A549 (cell line): ENCODE data around the gene TTC16. TPM values are rescaled to one million over a fixed set of nuclear protein-coding genes. Genes with fewer than 3 reads are reported as not detected.
A peak's percentile ranks its signal among the peaks of the same experiment; 100 is the strongest.

Experiments used
- ATAC-seq, 2 experiments: fragments of 200-7000 bp in 1 of 2; fragments of >200 bp in 1 of 2; cut with Nextera tagmentation in 1 of 2; cut with Tn5 transposase in 1 of 2; 3 replicates each; pipeline versions ENCODE4 v1.8.0 to v1.9.1; 2018 to 2020; ENCODE audit warnings: mild to moderate bottlenecking in 1 of 2, moderate library complexity in 1 of 2
- CTCF ChIA-PET: fragments of 300-600 bp; sonication (Branson Sonifier 250); formaldehyde crosslinking; extraction: SDS; loops from one replicate; lab custom pipeline; 2021; ENCODE audit warnings: antibody characterized with exemption, inconsistent platforms; lab: Yijun Ruan, JAX
- POLR2A ChIA-PET: fragments of 350-600 bp; formaldehyde crosslinking; extraction: SDS; loops from one replicate; lab custom pipeline; 2021; ENCODE audit warnings: antibody characterized with exemption, inconsistent platforms; lab: Yijun Ruan, JAX
- DNase-seq, 2 experiments: peaks; one replicate each; pipeline versions ENCODE4 v3.0.0 to v3.0.0-alpha.2; 2011 to 2016; ENCODE audit warnings: low read depth in 1 of 2, low spot score in 1 of 2
- FAIRE-seq: peaks from 2 replicates; lab custom pipeline; 2011; peaks lifted over from hg19 to GRCh38; lab: Jason Lieb, UNC
- H3K27ac ChIP-seq, 2 experiments: fragments of >200 bp; sonication (Bioruptor Twin); formaldehyde crosslinking; 3 replicates each; pipeline ENCODE4 v1.5.1; 2016 to 2017
- H3K4me1 ChIP-seq: fragments of >200 bp; sonication (Bioruptor Twin); formaldehyde crosslinking; 3 replicates; pipeline ENCODE4 v1.6.1; 2016
- H3K4me2 ChIP-seq: fragments of >200 bp; sonication (Bioruptor Twin); formaldehyde crosslinking; 3 replicates; pipeline ENCODE4 v1.6.1; 2016
- H3K4me3 ChIP-seq: fragments of >200 bp; sonication (Bioruptor Twin); formaldehyde crosslinking; 3 replicates; pipeline ENCODE4 v1.5.1; 2016
- H3K9me3 ChIP-seq: fragments of >200 bp; sonication (Bioruptor Twin); formaldehyde crosslinking; 3 replicates; pipeline ENCODE4 v1.6.1; 2016
- BHLHE40 ChIP-seq: IDR thresholded peaks from 2 replicates; pipeline ENCODE4 v1.6.1; 2012; ENCODE audit warnings: low read depth, low read length, inconsistent platforms
- CHD2 ChIP-seq: fragments of 150-350 bp; IDR thresholded peaks from 2 replicates; pipeline ENCODE4 v1.6.1; 2014; ENCODE audit warnings: low read length; ENCODE audit not compliant: partially characterized antibody
- CHD4 ChIP-seq: fragments of 200-600 bp; sonication (generic); IDR thresholded peaks from 2 replicates; pipeline ENCODE4 v1.6.1; 2016; ENCODE audit warnings: antibody characterized with exemption, mild to moderate bottlenecking, borderline replicate concordance
- E2F6 ChIP-seq: IDR thresholded peaks from 2 replicates; pipeline ENCODE4 v1.6.1; 2012; ENCODE audit warnings: low read depth, borderline replicate concordance
- ELK1 ChIP-seq: fragments of 150-350 bp; IDR thresholded peaks from 2 replicates; pipeline ENCODE4 v1.6.1; 2014; ENCODE audit warnings: low read depth, mild to moderate bottlenecking, low read length
- FOXS1 ChIP-seq: fragments of 250-450 bp; sonication (Bioruptor Pico); IDR thresholded peaks from 2 replicates; pipeline ENCODE4 v1.5.0; 2020; ENCODE audit warnings: mild to moderate bottlenecking, moderate library complexity
- HES2 ChIP-seq: fragments of >200 bp; sonication (Bioruptor Twin); formaldehyde crosslinking; IDR thresholded peaks from 2 replicates; pipeline ENCODE4 v1.6.1; 2016
- HOXA7 ChIP-seq: fragments of 250-450 bp; sonication (Bioruptor Pico); IDR thresholded peaks from 2 replicates; pipeline ENCODE4 v1.5.0; 2020; ENCODE audit warnings: mild to moderate bottlenecking, moderate library complexity
- JUN ChIP-seq, 2 experiments: fragments of >200 bp; sonication (Bioruptor Twin); formaldehyde crosslinking; IDR thresholded peaks; 2 replicates in 1 of 2; 3 replicates in 1 of 2; pipeline ENCODE4 v1.6.1; 2016 to 2017
- RAD21 ChIP-seq, 2 experiments: fragments of >200 bp in 1 of 2; sonication (Bioruptor Twin) in 1 of 2; formaldehyde crosslinking in 1 of 2; IDR thresholded peaks in 1 of 2; conservative IDR thresholded peaks in 1 of 2; 2 replicates in 1 of 2; 3 replicates in 1 of 2; pipeline ENCODE4 v1.6.1; 2012 to 2018; ENCODE audit warnings: inconsistent platforms in 1 of 2
- RFX5 ChIP-seq: fragments of 450-650 bp; IDR thresholded peaks from 2 replicates; pipeline ENCODE4 v1.7.1; 2014; ENCODE audit warnings: antibody characterized with exemption, mild to moderate bottlenecking, moderate library complexity
- SREBF2 ChIP-seq: fragments of 450-650 bp; IDR thresholded peaks from 2 replicates; pipeline ENCODE4 v1.6.1; 2014; ENCODE audit warnings: mild to moderate bottlenecking, moderate library complexity
- WGBS: methylation state at CpG from one replicate; pipeline ENCODE4 v1.1.6; 2017; ENCODE audit errors: missing lambda C conversion rate; 5-methylcytosine and 5-hydroxymethylcytosine counted together
- polyA plus RNA-seq, 4 experiments: library from polyadenylated mRNA; depleted of rRNA in 3 of 4; stranded (reverse); fragments of >200 nt; fragmentation: RNase III in 1 of 4; extraction: RNeasy Plus Mini Kit Qiagen cat#74134 plus additional on column Dnase treatment in 1 of 4; gene quantifications; 2 replicates in 3 of 4; 3 replicates in 1 of 4; pipeline ENCODE4 v1.2.3, GENCODE V29; 2011 to 2017
- TF ChIP-seq, protein P1 (sequence below): fragments of 200-600 bp; sonication (generic); IDR thresholded peaks from 2 replicates; pipeline ENCODE4 v1.6.1; 2016; ENCODE audit warnings: antibody characterized with exemption, mild to moderate bottlenecking, moderate library complexity
- TF ChIP-seq, protein P2 (sequence below): IDR thresholded peaks from 2 replicates; pipeline ENCODE4 v1.6.1; 2012
- TF ChIP-seq, protein P3 (sequence below): fragments of >200 bp; sonication (Bioruptor Twin); formaldehyde crosslinking; IDR thresholded peaks from 3 replicates; pipeline ENCODE4 v1.5.1; 2016

Gene TTC16
- polyA plus RNA-seq, 2 of the 4 experiments (the other 2 are of a cell fraction) = not detected

DNA sequence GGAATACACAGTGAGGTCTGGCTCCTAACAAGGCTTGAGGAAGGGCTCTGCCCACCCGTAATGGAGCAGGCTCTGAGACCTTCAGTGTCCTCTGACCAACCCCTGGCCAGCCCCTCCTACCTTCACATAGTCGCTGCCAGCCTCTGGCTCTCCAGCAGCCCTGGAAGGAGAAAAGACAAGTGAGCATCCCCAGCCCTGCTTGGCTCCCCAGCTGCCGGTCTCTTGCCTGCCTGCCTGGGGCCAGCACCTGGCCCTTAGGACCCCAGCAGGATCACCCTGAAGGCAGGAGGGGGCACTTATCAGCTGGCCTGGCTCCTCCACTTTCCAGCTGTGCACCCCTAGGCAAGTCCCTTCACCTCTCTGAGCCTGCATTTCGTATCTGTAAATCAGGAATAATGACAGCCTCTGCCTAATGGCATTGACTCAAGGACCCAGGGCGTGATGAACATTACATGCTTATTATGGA, 45.6 kb downstream of the TTC16 start (continued):
- TF ChIP-seq, protein P1, sequence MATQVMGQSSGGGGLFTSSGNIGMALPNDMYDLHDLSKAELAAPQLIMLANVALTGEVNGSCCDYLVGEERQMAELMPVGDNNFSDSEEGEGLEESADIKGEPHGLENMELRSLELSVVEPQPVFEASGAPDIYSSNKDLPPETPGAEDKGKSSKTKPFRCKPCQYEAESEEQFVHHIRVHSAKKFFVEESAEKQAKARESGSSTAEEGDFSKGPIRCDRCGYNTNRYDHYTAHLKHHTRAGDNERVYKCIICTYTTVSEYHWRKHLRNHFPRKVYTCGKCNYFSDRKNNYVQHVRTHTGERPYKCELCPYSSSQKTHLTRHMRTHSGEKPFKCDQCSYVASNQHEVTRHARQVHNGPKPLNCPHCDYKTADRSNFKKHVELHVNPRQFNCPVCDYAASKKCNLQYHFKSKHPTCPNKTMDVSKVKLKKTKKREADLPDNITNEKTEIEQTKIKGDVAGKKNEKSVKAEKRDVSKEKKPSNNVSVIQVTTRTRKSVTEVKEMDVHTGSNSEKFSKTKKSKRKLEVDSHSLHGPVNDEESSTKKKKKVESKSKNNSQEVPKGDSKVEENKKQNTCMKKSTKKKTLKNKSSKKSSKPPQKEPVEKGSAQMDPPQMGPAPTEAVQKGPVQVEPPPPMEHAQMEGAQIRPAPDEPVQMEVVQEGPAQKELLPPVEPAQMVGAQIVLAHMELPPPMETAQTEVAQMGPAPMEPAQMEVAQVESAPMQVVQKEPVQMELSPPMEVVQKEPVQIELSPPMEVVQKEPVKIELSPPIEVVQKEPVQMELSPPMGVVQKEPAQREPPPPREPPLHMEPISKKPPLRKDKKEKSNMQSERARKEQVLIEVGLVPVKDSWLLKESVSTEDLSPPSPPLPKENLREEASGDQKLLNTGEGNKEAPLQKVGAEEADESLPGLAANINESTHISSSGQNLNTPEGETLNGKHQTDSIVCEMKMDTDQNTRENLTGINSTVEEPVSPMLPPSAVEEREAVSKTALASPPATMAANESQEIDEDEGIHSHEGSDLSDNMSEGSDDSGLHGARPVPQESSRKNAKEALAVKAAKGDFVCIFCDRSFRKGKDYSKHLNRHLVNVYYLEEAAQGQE = no peak
- TF ChIP-seq HES2 (no peak), CHD2 (no peak)

GRCh38 chr9:127762111-127762676, 46.3 kb downstream of the TTC16 start:
- ATAC-seq (peak in 1 of 2 experiments; percentile 30; a peak in 4 of 6 replicates), FAIRE-seq (no peak)
- ChIA-PET POLR2A (interaction anchor here (0.6 kb wide), 1 partner anchor 9 kb away, joined by 3 read pairs; no protein-coding TSS in a partner anchor), CTCF (interaction anchor here (0.9 to 15.5 kb wide), 5 partner anchors 18 to 160 kb away, joined by 3 to 157 read pairs (median 3); partner anchors contain the start of genes CDK9, SH2D3C and TOR2A)
- H3K4me1 ChIP-seq = no peaks in the 10 kb centered on the region
- H3K9me3 ChIP-seq = no peaks in the 10 kb centered on the region
- TF ChIP-seq CHD4 = no peak
- TF ChIP-seq JUN (IDR thresholded peaks at IDR 0.05) = no peak
- no peak for TF ChIP-seq FOXS1 (CRISPR knock-in tag)
- no peak for TF ChIP-seq BHLHE40
- no peak for TF ChIP-seq ELK1
- TF ChIP-seq HOXA7 = no peak
- no peak for TF ChIP-seq E2F6
- TF ChIP-seq SREBF2 = no peak
- TF ChIP-seq, protein P2, sequence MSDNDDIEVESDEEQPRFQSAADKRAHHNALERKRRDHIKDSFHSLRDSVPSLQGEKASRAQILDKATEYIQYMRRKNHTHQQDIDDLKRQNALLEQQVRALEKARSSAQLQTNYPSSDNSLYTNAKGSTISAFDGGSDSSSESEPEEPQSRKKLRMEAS = no peak
- no peak for TF ChIP-seq HES2
- TF ChIP-seq, all 56 proteins: peak for 0
- Histone ChIP-seq H3K4me2 (no peak overlapping the region), H3K27ac (no peak overlapping the region), H3K4me3 (no peak overlapping the region)
- DNase-seq = no peak
- WGBS = 69% methylated on average over 16 of the region's 16 CpGs

- DNase-seq (peak in 1 of 2 experiments; percentile 58), FAIRE-seq (no peak), ATAC-seq (peak; percentile 40 to 78; a peak in 4 of 6 replicates)
- POLR2A ChIA-PET = no interaction called here
- Histone ChIP-seq H3K4me1 (no peaks in the 10 kb centered on the region), H3K9me3 (no peaks in the 10 kb centered on the region), H3K4me2 (no peak overlapping the region), H3K27ac (no peak overlapping the region), H3K4me3 (no peak overlapping the region)
- WGBS = 60% methylated on average over 7 of the region's 7 CpGs
- TF ChIP-seq RAD21 (conservative IDR thresholded peaks at IDR 0.05 in 1 of 2, IDR thresholded peaks at IDR 0.05 in 1 of 2) (peak in 1 of 2 experiments; percentile 24; a peak in 1 of 5 replicates), RFX5 (no peak)
- TF ChIP-seq, protein P3, sequence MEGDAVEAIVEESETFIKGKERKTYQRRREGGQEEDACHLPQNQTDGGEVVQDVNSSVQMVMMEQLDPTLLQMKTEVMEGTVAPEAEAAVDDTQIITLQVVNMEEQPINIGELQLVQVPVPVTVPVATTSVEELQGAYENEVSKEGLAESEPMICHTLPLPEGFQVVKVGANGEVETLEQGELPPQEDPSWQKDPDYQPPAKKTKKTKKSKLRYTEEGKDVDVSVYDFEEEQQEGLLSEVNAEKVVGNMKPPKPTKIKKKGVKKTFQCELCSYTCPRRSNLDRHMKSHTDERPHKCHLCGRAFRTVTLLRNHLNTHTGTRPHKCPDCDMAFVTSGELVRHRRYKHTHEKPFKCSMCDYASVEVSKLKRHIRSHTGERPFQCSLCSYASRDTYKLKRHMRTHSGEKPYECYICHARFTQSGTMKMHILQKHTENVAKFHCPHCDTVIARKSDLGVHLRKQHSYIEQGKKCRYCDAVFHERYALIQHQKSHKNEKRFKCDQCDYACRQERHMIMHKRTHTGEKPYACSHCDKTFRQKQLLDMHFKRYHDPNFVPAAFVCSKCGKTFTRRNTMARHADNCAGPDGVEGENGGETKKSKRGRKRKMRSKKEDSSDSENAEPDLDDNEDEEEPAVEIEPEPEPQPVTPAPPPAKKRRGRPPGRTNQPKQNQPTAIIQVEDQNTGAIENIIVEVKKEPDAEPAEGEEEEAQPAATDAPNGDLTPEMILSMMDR = no peak
- CTCF ChIA-PET = interaction anchor here (0.8 to 15.5 kb wide), 8 partner anchors 9 to 126 kb away, joined by 3 to 157 read pairs (median 8); partner anchors contain the start of genes CDK9, SH2D3C and TOR2A
Observed at GRCh38 chr9:127763918-127764384, 48.1 kb downstream of the TTC16 start.
